WTC11 (cell line): ENCODE data around the gene DNAH14. TPM values are rescaled to one million over a fixed set of nuclear protein-coding genes. Genes with fewer than 3 reads are reported as not detected.

Experiments
- ATAC-seq: fragments of 200-7000 bp; cut with Tn5 transposase; 2 replicates; pipeline ENCODE4 v1.10.0; 2021; ENCODE audit warnings: mild to moderate bottlenecking, moderate library complexity
- CTCF ChIA-PET: fragments of 300-600 bp; sonication (Branson Sonifier 250); formaldehyde crosslinking; loops from one replicate; lab custom pipeline; 2021; ENCODE audit warnings: antibody characterized with exemption; lab: Charles Lee
- POLR2A ChIA-PET: fragments of 350-600 bp; sonication (Branson Sonifier 250); formaldehyde crosslinking; loops from one replicate; lab custom pipeline; 2021; ENCODE audit warnings: antibody characterized with exemption; lab: Charles Lee
- DNase-seq: peaks from one replicate; pipeline ENCODE4 v3.0.0; 2021; ENCODE audit warnings: low spot score
- H3K27ac Mint-ChIP-seq: 2 replicates; pipeline ENCODE4 v1.8.0; 2021; ENCODE audit warnings: mixed read lengths
- H3K27me3 Mint-ChIP-seq: 2 replicates; pipeline ENCODE4 v1.8.0; 2021; ENCODE audit warnings: low read depth, mild to moderate bottlenecking, moderate library complexity, mixed read lengths
- H3K36me3 Mint-ChIP-seq: 2 replicates; pipeline ENCODE4 v1.8.0; 2021; ENCODE audit warnings: mixed read lengths
- H3K4me1 Mint-ChIP-seq: 2 replicates; pipeline ENCODE4 v1.8.0; 2022; ENCODE audit warnings: mixed read lengths
- H3K4me3 Mint-ChIP-seq: 2 replicates; pipeline ENCODE4 v1.8.0; 2021; ENCODE audit warnings: mild to moderate bottlenecking, moderate library complexity, mixed read lengths
- H3K9me3 Mint-ChIP-seq: 2 replicates; pipeline ENCODE4 v1.8.0; 2021; ENCODE audit warnings: mixed read lengths
- ELF4 ChIP-seq: sonication (generic); formaldehyde crosslinking; IDR thresholded peaks from 2 replicates; pipeline ENCODE4 v1.8.1; 2022; ENCODE audit warnings: low read depth, mild to moderate bottlenecking, moderate library complexity, missing genetic modification reagents
- ESRRA ChIP-seq: sonication (generic); formaldehyde crosslinking; IDR thresholded peaks from 2 replicates; pipeline ENCODE4 v1.8.1; 2022; ENCODE audit warnings: mild to moderate bottlenecking, missing genetic modification reagents, borderline replicate concordance
- FOXK1 ChIP-seq: sonication (generic); formaldehyde crosslinking; IDR thresholded peaks from 2 replicates; pipeline ENCODE4 v1.8.0; 2022; ENCODE audit warnings: mild to moderate bottlenecking, moderate library complexity, missing genetic modification reagents
- JAZF1 ChIP-seq: fragments of 250-450 bp; sonication (Bioruptor Pico); IDR thresholded peaks from 2 replicates; pipeline ENCODE4 v1.9.0; 2021; ENCODE audit warnings: moderate library complexity, mild to moderate bottlenecking, inconsistent platforms
- KAT7 ChIP-seq: sonication (generic); formaldehyde crosslinking; IDR thresholded peaks from 2 replicates; pipeline ENCODE4 v1.8.1; 2023; ENCODE audit warnings: missing genetic modification reagents, mild to moderate bottlenecking, borderline replicate concordance
- NFYB ChIP-seq: sonication (generic); formaldehyde crosslinking; conservative IDR thresholded peaks from 2 replicates; pipeline ENCODE4 v1.8.0; 2022; ENCODE audit warnings: low read depth, missing genetic modification reagents
- SMAD4 ChIP-seq: sonication (generic); formaldehyde crosslinking; IDR thresholded peaks from 2 replicates; pipeline ENCODE4 v1.8.0; 2022; ENCODE audit warnings: mild to moderate bottlenecking, missing genetic modification reagents
- TEAD1 ChIP-seq: sonication (generic); formaldehyde crosslinking; IDR thresholded peaks from 2 replicates; pipeline ENCODE4 v1.8.0; 2022; ENCODE audit warnings: mild to moderate bottlenecking, missing genetic modification reagents
- USF1 ChIP-seq: sonication (generic); formaldehyde crosslinking; IDR thresholded peaks from 2 replicates; pipeline ENCODE4 v1.8.0; 2022; ENCODE audit warnings: mild to moderate bottlenecking, missing genetic modification reagents
- USF2 ChIP-seq: sonication (generic); formaldehyde crosslinking; IDR thresholded peaks from 2 replicates; pipeline ENCODE4 v1.8.1; 2023; ENCODE audit warnings: mild to moderate bottlenecking, missing genetic modification reagents, moderate library complexity
- ZBTB43 ChIP-seq: sonication (generic); formaldehyde crosslinking; IDR thresholded peaks from 2 replicates; pipeline ENCODE4 v1.8.1; 2023; ENCODE audit warnings: mild to moderate bottlenecking, missing genetic modification reagents
- ZNF138 ChIP-seq: sonication (generic); formaldehyde crosslinking; conservative IDR thresholded peaks from 2 replicates; pipeline ENCODE4 v1.8.1; 2022; ENCODE audit warnings: mild to moderate bottlenecking, moderate library complexity, missing genetic modification reagents
- ZNF219 ChIP-seq: sonication (generic); formaldehyde crosslinking; IDR thresholded peaks from 2 replicates; pipeline ENCODE4 v1.8.0; 2023; ENCODE audit warnings: missing genetic modification reagents, mild to moderate bottlenecking, borderline replicate concordance
- ZNF317 ChIP-seq: sonication (generic); formaldehyde crosslinking; IDR thresholded peaks from 2 replicates; pipeline ENCODE4 v1.8.1; 2023; ENCODE audit warnings: low read depth, mild to moderate bottlenecking, moderate library complexity, missing genetic modification reagents, borderline replicate concordance
- ZNF396 ChIP-seq: fragments of 250-450 bp; sonication (Bioruptor Pico); IDR thresholded peaks from 2 replicates; pipeline ENCODE4 v1.8.0; 2021; ENCODE audit warnings: mild to moderate bottlenecking, moderate library complexity, borderline replicate concordance
- total RNA-seq: library from RNA; stranded (reverse); gene quantifications from 3 replicates; pipeline ENCODE4 v1.2.3, GENCODE V29; 2021
- TF ChIP-seq, protein P1 (sequence below): sonication (generic); formaldehyde crosslinking; IDR thresholded peaks from 2 replicates; pipeline ENCODE4 v1.8.1; 2023; ENCODE audit warnings: mild to moderate bottlenecking, missing genetic modification reagents
- TF ChIP-seq, protein P2 (sequence below): sonication (generic); formaldehyde crosslinking; IDR thresholded peaks from 2 replicates; pipeline ENCODE4 v1.8.1; 2022; ENCODE audit warnings: low read depth, missing genetic modification reagents, borderline replicate concordance
- TF ChIP-seq, protein P3 (sequence below): fragments of 250-450 bp; sonication (Bioruptor Pico); conservative IDR thresholded peaks from 2 replicates; pipeline ENCODE4 v1.9.0; 2021; ENCODE audit warnings: mild to moderate bottlenecking
- TF ChIP-seq, protein P4 (sequence below): sonication (generic); formaldehyde crosslinking; IDR thresholded peaks from 2 replicates; pipeline ENCODE4 v1.8.0; 2022; ENCODE audit warnings: mild to moderate bottlenecking, missing genetic modification reagents

DNAH14 gene
- total RNA-seq, 1 experiment from 2014 or later = 34.1 TPM

DNA sequence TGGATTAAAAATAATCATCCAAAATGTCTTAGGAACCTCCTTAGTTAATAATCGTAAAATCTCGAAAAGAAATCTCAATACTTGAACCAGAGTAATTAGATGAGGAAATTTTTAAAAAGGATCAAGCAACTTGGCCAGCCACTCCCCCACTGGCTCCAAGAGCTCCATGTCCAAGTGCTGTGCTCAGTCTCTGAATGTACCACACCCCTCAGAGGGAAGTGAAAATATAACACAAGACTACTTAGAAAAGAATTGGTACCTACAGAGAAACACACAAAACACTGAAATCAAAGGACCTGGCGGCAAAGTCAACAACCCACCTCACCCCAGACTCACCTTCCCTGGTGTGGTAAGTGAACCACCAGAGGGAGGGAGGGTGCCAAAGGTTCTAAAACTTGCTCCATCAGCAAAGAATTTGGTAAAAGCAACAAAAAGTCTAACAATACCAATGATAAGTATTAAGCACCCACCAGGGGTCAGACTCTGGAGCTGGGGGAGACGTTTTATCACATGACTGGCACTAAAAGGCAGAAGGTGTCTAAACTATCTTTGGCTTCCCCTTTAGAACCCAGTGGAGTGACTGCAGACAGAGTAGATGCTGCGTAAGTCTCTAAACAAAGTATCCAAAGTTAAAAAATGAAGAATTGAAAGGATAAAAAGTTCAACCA, 484.4 kb downstream of the DNAH14 start:
- H3K27ac Mint-ChIP-seq = no peak overlapping the region
- no peaks in the 10 kb centered on the region for H3K27me3 Mint-ChIP-seq
- H3K4me3 Mint-ChIP-seq = no peak overlapping the region
- TF ChIP-seq, protein P1, sequence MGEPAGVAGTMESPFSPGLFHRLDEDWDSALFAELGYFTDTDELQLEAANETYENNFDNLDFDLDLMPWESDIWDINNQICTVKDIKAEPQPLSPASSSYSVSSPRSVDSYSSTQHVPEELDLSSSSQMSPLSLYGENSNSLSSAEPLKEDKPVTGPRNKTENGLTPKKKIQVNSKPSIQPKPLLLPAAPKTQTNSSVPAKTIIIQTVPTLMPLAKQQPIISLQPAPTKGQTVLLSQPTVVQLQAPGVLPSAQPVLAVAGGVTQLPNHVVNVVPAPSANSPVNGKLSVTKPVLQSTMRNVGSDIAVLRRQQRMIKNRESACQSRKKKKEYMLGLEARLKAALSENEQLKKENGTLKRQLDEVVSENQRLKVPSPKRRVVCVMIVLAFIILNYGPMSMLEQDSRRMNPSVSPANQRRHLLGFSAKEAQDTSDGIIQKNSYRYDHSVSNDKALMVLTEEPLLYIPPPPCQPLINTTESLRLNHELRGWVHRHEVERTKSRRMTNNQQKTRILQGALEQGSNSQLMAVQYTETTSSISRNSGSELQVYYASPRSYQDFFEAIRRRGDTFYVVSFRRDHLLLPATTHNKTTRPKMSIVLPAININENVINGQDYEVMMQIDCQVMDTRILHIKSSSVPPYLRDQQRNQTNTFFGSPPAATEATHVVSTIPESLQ (CRISPR knock-in tag) = no peak
- TF ChIP-seq NFYB = no peak
- TF ChIP-seq ZBTB43 (CRISPR knock-in tag) = no peak
- TF ChIP-seq TEAD1 (CRISPR knock-in tag) = no peak
- TF ChIP-seq USF1 (CRISPR knock-in tag) = no peak
- TF ChIP-seq KAT7 (CRISPR knock-in tag) = no peak
- no peak for TF ChIP-seq ZNF317
- TF ChIP-seq ZNF138 = no peak
- TF ChIP-seq, protein P2, sequence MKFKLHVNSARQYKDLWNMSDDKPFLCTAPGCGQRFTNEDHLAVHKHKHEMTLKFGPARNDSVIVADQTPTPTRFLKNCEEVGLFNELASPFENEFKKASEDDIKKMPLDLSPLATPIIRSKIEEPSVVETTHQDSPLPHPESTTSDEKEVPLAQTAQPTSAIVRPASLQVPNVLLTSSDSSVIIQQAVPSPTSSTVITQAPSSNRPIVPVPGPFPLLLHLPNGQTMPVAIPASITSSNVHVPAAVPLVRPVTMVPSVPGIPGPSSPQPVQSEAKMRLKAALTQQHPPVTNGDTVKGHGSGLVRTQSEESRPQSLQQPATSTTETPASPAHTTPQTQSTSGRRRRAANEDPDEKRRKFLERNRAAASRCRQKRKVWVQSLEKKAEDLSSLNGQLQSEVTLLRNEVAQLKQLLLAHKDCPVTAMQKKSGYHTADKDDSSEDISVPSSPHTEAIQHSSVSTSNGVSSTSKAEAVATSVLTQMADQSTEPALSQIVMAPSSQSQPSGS (CRISPR knock-in tag) = no peak
- no peak for TF ChIP-seq JAZF1
- TF ChIP-seq FOXK1 (CRISPR knock-in tag) = no peak
- TF ChIP-seq, protein P3, sequence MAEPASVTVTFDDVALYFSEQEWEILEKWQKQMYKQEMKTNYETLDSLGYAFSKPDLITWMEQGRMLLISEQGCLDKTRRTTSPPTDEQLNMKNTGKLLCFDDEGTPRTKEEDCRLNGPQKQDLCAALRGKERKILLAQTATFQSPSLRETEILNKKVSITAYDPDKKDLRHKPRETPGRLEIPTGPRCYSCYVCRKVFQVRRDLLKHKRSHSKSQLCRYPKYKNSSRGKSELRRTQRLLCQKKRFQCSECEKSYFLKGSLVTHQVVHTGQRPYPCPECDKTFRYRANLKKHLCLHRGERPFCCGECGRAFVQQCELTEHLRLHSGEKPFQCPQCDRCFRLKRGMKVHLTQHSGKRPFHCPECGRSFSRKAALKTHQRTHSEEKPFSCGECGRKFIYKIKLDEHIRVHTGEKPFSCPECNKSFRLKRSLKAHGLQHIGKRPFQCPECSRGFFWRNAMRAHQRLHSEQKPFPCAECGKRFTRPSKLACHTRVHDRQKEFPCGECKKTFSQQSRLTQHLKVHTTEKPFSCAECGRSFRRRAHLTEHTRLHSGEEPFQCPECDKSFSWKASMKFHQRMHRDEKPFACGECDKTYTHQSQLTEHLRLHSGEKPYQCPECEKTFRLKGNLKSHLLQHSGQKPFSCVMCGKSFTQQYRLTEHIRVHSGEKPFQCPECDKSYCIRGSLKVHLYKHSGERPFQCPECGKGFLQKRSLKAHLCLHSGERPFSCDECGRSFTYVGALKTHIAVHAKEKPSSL (CRISPR knock-in tag) = no peak
- TF ChIP-seq SMAD4 (CRISPR knock-in tag) = no peak
- TF ChIP-seq ELF4 (CRISPR knock-in tag) = no peak
- no peak for TF ChIP-seq ESRRA (CRISPR knock-in tag)
- TF ChIP-seq USF2 (CRISPR knock-in tag) = no peak
- no peak for TF ChIP-seq ZNF219 (CRISPR knock-in tag)
- H3K9me3 Mint-ChIP-seq = no peaks in the 10 kb centered on the region
- H3K4me1 Mint-ChIP-seq = peaks cover 21% of the 10 kb centered on the region
- POLR2A ChIA-PET = no interaction called here
- CTCF ChIA-PET = no interaction called here
- peaks cover 52% of the 10 kb centered on the region for H3K36me3 Mint-ChIP-seq
- DNase-seq (no peak), ATAC-seq (no peak)

- CTCF ChIA-PET = no interaction called here
- H3K27me3 Mint-ChIP-seq = no peaks in the 10 kb centered on the region
- DNase-seq (no peak), ATAC-seq (no peak)
- POLR2A ChIA-PET = interaction anchor here (0.7 kb wide), 1 partner anchor 737 kb away, joined by 3 read pairs; no protein-coding TSS in a partner anchor
- no peaks in the 10 kb centered on the region for H3K9me3 Mint-ChIP-seq
- TF ChIP-seq NFYB (no peak), ZNF396 (CRISPR knock-in tag) (no peak)
- TF ChIP-seq, protein P4, sequence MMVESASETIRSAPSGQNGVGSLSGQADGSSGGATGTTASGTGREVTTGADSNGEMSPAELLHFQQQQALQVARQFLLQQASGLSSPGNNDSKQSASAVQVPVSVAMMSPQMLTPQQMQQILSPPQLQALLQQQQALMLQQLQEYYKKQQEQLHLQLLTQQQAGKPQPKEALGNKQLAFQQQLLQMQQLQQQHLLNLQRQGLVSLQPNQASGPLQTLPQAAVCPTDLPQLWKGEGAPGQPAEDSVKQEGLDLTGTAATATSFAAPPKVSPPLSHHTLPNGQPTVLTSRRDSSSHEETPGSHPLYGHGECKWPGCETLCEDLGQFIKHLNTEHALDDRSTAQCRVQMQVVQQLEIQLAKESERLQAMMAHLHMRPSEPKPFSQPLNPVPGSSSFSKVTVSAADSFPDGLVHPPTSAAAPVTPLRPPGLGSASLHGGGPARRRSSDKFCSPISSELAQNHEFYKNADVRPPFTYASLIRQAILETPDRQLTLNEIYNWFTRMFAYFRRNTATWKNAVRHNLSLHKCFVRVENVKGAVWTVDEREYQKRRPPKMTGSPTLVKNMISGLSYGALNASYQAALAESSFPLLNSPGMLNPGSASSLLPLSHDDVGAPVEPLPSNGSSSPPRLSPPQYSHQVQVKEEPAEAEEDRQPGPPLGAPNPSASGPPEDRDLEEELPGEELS (CRISPR knock-in tag) = no peak
- peaks cover 7% of the 10 kb centered on the region for H3K4me1 Mint-ChIP-seq
- no peak overlapping the region for H3K27ac Mint-ChIP-seq
- peaks cover 53% of the 10 kb centered on the region for H3K36me3 Mint-ChIP-seq
- H3K4me3 Mint-ChIP-seq = no peak overlapping the region
Observed at GRCh38 chr1:225415307-225415706, 485.8 kb downstream of the DNAH14 start.
